ENCODE data around the gene DLX3.
A peak's percentile ranks its signal among the peaks of the same experiment; 100 is the strongest.

The DLX3 gene

DNA sequence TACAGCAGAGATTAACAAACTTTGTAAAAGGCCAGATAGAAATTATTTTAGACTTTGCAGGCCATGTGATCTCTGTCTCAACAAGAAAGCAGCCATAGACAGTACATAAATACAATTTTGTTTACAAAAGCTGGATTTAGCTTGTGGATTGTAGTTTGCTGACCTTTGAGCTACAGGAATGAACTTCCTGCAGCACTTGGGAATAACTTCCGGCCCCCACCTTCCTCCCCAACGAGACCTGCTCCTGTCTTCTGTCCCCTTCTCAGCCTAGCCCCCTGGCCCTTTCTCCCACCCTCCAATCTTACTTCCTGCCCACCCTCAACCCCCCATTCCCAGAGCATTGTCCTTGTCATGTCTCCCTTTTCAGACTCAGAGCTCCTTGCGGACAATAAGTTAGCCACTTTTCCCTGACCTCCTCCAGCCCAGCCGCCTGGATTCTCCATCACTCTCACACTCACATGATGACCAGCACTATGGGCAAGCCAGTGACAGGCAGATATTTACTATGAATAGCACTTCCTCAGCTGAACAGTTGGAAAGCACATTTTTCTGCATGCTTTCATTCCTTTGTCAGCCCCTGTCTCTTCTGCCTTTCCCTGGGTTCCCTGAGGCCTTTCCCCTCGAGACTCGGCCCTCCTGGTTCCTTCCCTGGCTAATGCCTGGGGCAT, 27.6 kb upstream of the DLX3 start:
- DNase-seq, result no peak

DNA sequence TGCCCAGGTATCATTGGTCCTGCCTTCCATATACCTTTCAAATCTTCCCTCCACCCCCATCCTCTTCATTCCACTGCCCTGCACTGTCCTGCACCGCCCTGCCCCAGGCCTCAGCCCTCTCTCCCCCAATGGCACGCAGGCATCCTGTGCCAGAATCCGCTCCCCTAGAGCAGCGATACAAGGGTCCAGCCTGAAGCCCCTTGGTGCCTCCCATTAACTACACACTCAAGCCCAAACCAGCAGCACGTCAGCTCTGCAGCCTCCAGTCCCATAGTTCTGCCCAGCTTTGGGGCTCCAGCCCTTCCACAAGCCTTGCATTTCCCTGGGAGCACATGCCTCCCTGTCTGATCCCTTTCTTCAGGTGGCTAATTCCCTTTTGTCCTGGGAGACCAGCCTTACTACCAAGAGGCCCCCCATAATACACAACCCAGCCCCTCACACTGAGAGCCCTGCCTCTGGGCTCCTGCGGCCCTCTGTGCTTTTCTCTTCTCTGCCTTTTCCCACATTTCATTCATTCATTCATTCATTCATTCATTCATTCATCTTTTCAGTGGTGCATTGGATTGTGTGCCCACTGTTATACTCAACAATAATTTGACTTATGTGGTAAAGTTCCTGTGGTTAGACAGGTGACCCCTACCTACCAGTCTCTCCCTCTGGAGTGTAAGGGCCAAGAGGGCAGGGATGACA, 26.8 kb upstream of the DLX3 start:
- DNase-seq, result no peak

DNA sequence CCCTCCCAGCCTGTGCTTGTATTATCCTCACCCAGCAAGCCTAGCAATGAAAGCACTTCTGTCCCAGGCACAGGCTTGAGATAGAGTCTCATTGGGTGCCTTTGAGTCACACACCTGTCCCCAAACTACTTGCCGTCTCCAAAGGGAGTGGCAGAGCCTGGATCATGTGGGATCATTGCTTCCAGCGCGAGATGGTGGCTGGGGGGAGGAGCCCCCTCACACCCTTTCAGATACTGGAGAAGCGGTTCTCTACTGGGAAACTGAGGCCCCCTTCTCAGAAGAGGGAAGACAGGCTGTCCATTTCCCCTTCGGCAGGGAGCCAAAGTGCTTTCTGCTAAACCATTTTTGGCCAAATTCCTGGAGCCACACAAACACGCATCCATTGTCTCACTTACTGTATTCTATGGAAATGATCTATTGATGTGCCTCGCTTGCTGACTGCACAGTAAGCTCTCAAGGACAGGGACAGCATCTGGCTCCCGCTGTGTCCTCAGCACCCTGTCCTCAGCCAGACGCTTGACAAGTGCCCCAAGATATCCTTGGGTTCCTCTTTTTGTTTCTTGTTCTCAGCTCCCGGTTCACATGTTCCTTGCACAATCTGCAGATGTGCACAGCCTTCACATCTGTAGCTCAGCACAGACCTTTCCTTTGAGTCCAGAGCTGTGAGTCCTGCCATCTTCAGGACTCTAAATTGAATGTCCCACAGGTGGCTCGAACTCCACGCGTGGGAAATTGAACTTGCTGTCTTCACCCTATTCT, 26.0 kb upstream of the DLX3 start:
- no peak for DNase-seq

DNA sequence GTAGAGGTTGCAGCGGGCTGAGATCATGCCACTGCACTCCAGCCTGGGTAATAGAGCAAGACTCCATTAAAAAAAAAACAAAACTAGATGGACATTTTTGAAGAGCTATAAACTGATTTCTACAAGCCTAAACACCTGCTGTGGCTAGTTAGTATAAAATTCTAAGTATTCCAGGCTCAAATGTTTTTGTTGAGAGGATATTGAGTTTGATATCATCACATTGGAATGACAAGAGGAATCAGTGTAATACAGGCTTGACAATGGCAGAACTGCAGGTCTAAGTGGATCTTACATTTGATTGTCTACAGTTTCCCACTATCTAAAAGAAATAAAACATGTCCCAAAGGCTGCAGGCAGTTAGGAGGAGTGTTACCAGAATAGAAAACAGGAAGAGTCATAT, 23.9 kb upstream of the DLX3 start:
- no peak for DNase-seq

DNA sequence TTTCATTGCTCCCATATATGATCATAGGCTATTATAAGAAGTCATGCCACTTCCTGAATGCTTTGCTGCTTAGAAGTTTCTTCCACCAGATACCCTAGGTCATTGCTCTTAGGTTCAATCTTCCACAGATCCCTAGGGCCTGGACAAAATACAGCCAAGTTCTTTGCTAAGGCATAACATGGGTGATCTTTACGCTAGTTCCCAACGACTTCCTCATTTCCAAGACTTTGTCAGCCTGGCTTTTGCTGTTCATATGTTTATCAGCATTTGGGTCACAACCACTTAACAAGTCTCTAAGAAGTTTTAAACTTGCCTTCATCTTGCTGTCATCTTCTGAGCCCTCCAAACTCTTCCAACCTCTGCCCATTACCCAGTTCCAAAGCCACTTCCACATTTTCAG, 20.1 kb upstream of the DLX3 start:
- no peak for DNase-seq

DNA sequence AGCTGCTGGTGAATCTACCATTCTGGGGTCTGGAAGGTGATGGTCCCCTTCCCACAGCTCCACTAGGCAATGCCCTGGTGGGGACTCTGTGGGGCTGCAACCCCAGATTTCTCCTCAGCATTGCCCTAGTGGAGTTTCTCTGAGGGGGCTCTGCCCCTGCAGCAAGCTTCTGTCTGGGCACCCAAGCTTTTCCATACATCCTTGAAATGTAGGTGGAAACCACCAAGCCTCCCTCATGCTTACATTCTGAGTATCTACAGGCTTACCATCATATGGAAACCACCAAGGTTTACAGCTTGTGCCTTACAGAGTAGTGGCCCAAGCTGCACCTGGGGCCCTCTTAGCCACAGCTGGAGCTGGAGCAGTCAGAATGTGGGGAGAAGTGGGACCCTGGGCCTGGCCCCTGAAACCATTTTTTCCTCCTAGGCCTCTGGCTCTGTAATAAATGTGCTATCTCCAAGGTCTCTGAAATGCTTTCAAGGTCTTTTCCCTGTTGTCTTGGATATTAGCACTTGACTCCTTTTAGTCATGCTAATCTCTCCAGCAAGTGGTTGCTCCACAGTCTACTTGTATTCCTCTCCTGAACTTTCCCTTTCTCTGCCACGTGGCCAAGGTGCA, 19.6 kb upstream of the DLX3 start:
- no peak for DNase-seq

DNA sequence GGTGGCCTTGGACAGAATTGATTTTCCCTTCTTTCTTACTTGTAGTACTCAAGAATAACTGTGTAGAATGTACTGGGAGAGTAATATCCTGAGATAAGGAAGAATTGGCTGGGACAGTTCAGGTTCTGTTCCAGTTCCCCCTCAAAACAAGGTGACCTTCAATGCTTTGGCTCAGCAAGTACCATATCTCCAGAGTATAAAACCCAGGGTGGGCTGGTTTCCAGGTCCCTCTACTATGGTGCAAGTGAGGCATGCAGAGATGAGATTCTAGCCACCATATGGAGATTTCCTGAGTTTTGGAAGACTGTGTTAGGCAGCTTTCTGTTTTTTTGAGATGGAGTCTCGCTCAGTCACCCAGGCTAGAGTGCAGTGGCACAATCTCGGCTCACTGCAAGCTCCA, 18.1 kb upstream of the DLX3 start:
- no peak for DNase-seq

- no peak for DNase-seq
Measured at GRCh38 chr17:50009282-50009681, 14.3 kb upstream of the DLX3 start.

- DNase-seq, result no peak
Measured at GRCh38 chr17:50003911-50004310, 8.9 kb upstream of the DLX3 start.

GRCh38 chr17:49998836-49999511, 4.0 kb upstream of the DLX3 start:
- DNase-seq, result no peak

DNA sequence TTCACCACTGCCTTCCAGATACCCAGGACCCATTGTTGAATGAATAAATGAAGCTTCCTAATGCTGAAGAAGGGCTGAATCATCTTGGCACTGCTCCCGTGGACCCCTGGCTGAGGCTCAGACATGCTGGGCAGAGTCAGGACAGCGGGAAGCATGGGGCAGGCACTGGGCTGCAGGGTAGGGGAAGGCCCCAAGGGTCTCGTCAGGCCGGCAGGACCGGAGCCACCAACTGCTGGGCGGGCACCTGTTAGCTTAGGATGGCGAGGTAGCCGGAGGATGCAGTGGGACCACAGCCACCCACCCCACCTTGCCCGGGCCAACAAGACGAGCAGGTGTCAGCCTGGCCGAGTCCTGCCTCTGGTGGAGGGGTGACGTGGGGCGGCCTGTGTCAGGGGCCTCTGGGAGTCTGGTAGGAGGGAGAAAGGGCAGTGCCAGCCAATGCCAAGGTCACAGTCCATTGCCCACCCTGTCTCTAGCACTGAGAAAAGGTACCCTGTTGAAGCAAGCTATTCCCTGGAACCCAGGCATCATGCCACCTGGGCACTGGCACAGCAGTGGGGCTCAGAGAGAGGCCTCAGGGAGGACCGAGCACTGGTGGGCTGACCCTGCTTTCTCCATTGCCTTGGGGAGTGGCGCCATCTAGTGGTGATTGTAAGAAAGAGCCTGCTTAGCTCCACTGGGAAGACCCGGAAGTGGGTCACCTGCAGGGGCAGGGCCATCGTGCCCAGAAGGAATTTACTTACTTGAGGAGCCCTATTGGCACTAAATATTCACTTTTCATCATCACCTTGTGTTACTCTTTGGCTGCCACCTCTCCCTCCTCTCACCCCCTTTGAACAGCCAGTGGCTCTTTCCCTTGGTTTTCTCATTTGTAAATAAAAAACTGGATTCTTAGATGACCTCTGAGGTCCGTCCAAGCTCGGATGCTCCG, 3.0 kb upstream of the DLX3 start:
- DNase-seq, result peak; percentile 65

DNA sequence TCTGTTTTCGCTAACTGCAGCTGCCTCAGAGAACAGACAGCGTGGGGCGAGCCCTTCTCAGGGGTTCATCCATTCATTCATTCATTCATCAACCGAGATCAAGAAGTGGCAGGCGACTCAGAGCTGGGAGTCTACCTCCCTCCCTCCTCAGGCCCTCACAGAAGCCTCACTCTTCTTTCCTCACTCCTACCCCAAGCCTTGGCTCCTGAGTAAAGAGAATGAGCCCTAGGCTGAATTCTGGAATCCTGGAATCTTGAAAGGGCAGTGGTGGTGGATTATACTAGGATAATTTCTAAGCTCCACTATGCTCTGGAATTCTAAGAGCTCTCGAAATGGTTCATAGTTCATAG, 2.3 kb upstream of the DLX3 start:
- DNase-seq, result no peak

GRCh38 chr17:49996495-49997300, 1.7 kb upstream of the DLX3 start:
- no peak for DNase-seq

DNA sequence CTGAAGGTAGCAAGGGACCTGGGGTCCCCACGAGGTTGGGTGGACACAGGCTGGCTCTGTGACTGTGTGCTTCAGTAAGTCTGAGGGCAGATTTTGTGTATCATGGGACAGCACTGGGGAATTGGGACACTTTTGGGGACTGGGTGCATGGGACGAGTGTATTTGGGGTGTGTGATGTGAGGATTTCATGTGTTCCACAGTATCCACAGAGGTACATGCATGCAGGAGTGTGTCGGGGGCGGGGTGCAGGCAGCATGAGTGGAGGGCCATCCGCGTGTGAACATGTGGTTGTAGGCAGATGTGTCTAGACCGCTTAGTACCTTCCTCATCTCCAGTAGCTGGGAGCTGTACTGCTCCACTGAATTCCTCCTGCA, 1.1 kb upstream of the DLX3 start:
- no peak for DNase-seq

- no peak for DNase-seq
Measured at GRCh38 chr17:49994085-49995054, 654 bp downstream of the DLX3 start.

DNA sequence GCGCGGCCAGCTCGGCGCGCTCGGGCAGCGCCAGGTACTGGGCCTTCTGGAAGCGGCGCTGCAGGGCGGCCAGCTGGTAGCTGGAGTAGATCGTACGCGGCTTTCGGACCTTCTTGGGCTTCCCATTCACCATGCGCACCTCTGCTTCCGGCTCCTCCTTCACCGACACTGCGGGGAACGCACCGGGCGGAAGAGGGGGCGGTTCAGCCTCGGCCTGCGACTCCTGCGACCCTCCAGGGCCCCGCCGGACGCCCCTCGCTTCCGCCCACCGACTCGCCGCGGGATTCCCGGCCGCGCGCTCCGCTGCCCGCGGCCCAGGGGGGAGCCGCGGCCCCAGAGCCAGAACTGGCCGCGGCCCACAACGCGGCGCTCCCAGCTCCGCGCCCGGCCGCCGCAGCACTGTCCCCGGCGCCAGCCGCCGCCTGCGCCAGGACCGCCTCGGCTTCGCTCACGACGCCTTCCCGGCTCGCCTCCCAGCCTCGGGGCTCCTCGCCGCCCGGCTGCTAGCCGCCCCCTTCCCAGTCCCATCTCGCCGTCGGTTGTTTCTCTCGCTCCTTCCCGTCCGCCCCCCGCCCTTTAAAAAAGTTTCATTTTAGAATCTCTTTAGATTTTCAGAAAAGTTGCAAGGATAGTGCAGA, 1.5 kb downstream of the DLX3 start:
- DNase-seq, result no peak

DNA sequence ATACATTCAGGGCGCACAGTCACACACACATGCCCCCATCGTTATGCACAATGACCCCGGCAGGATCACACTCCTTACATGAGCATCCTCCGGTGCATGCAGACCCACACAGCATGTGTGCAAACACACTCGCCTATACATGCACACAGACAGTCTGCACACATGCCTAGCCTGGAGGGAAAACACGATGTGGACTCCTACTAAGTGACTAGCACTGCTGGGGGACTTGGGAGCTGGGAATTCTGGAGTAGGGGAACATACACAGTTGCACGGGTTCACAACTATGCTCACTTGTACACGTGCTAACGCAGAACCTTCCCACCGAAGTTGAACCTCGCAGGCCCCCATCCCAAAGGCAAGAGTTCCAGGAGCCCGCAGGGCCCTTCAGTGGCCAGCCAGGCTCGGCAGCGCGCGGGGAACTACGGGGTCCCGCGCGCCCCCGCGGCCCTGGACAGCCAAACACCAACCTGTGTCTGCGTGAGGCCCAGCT, 2.0 kb downstream of the DLX3 start:
- DNase-seq, result no peak

- DNase-seq, result no peak
Measured at GRCh38 chr17:49992191-49992932, 2.7 kb downstream of the DLX3 start.

GRCh38 chr17:49991409-49991808, 3.6 kb downstream of the DLX3 start:
- no peak for DNase-seq

Data from NCI-H1436 treated with DMSO at 0.1 percent for 48 hours (cell line).